Sigmoid colon (tissue), 7 donors: ENCODE results near the gene OR6B2. TPM values are rescaled to one million over a fixed set of nuclear protein-coding genes. Genes with fewer than 3 reads are reported as not detected.

ENCODE experiments used
- DNase-seq: peaks from one replicate; pipeline ENCODE4 v3.0.0-alpha.2; 2019
- H3K27ac ChIP-seq, 4 donors: fragments of 200-600 bp; sonication (generic); one replicate each; pipeline ENCODE4 v1.5.1; 2016 to 2019; ENCODE audit warnings: mild to moderate bottlenecking in 1 of 4
- H3K27me3 ChIP-seq, 3 donors: fragments of 200-600 bp; sonication (generic); one replicate each; pipeline ENCODE4 v1.5.1; 2019; ENCODE audit warnings: mild to moderate bottlenecking in 1 of 3
- H3K36me3 ChIP-seq, 4 donors: fragments of 200-600 bp; sonication (generic); one replicate each; pipeline ENCODE4 v1.5.1; 2016 to 2019
- H3K4me1 ChIP-seq, 4 donors: fragments of 200-600 bp; sonication (generic); one replicate each; pipeline ENCODE4 v1.5.1; 2017 to 2019
- H3K4me3 ChIP-seq, 4 donors: fragments of 200-600 bp; sonication (generic); one replicate each; pipeline ENCODE4 v1.5.1; 2017 to 2019; ENCODE audit warnings: mild to moderate bottlenecking in 2 of 4, moderate library complexity in 1 of 4
- H3K9me3 ChIP-seq, 4 donors: fragments of 200-600 bp in 3 of 4; sonication (generic) in 3 of 4; one replicate each; pipeline versions ENCODE4 v1.5.1 to v1.6.1; 2013 to 2019
- EP300 ChIP-seq, 4 donors: sonication (generic); formaldehyde crosslinking; IDR thresholded peaks; one replicate each; pipeline ENCODE4 v1.6.1; 2017; ENCODE audit warnings: antibody characterized with exemption in 4 of 4
- POLR2A ChIP-seq, 2 donors: fragments of 450-650 bp; IDR thresholded peaks; one replicate each; pipeline ENCODE4 v1.6.1; 2016; ENCODE audit warnings: antibody characterized with exemption in 2 of 2, mild to moderate bottlenecking in 2 of 2, moderate library complexity in 2 of 2
- POLR2AphosphoS5 ChIP-seq, 4 donors: sonication (generic); formaldehyde crosslinking; IDR thresholded peaks; one replicate each; pipeline ENCODE4 v1.6.1; 2017; ENCODE audit warnings: antibody characterized with exemption in 4 of 4
- WGBS, 2 donors: extraction: QIAGEN DNeasy Blood & Tissue Kit; methylation state at CpG; one replicate each; pipeline ENCODE4 v1.1.7; 2013; 5-methylcytosine and 5-hydroxymethylcytosine counted together
- intact Hi-C: fragments of 100-400 bp; cut with DNase I; formaldehyde crosslinking; loops from one replicate; pipeline ENCODE4 v1.15.1; 2023
- polyA plus RNA-seq, 3 donors: library from polyadenylated mRNA; stranded (reverse); fragments of 200-250 nt; gene quantifications; one replicate each; pipeline ENCODE4 v1.2.3, GENCODE V29; 2013
- total RNA-seq, 4 donors: library from RNA; depleted of rRNA; stranded (reverse); fragments of >200 nt; gene quantifications; one replicate each; pipeline ENCODE4 v1.1.0, GENCODE V29; 2016
- TF ChIP-seq, protein P1 (sequence below), 4 experiments: fragments of 450-650 bp in 3 of 4; fragments of 200-600 bp in 1 of 4; IDR thresholded peaks; one replicate each; pipeline ENCODE4 v1.5.1; 2016 to 2019; ENCODE audit warnings: antibody characterized with exemption in 4 of 4, mild to moderate bottlenecking in 3 of 4, moderate library complexity in 2 of 4
- donor health status: healthy with polysubstance abuse.
- donor health status: Bipolar disorder and iron deficiency.
- donor health status: healthy.

Gene OR6B2
- total and polyA plus RNA-seq, 7 donors: not detected

GRCh38 chr2:240043279-240043989, 13.2 kb upstream of the OR6B2 start:
- intact Hi-C loops: no loop called here
- no peaks in the 10 kb centered on the region for H3K4me1 ChIP-seq
- H3K27ac ChIP-seq: no peak overlapping the region
- WGBS, 2 donors: 59 to 77% methylated on average over 21 of the region's 21 CpGs
- no peaks in the 10 kb centered on the region for H3K36me3 ChIP-seq
- DNase-seq: no peak
- H3K9me3 ChIP-seq: no peaks in the 10 kb centered on the region
- no peak overlapping the region for H3K4me3 ChIP-seq
- peaks cover 0 to 30% (median 12%) of the 10 kb centered on the region in 3 donors for H3K27me3 ChIP-seq
- TF ChIP-seq POLR2A (IDR thresholded peaks at IDR 0.05) (no peak), EP300 (IDR thresholded peaks at IDR 0.05) (no peak), POLR2AphosphoS5 (IDR thresholded peaks at IDR 0.05) (no peak)
- TF ChIP-seq, protein P1, sequence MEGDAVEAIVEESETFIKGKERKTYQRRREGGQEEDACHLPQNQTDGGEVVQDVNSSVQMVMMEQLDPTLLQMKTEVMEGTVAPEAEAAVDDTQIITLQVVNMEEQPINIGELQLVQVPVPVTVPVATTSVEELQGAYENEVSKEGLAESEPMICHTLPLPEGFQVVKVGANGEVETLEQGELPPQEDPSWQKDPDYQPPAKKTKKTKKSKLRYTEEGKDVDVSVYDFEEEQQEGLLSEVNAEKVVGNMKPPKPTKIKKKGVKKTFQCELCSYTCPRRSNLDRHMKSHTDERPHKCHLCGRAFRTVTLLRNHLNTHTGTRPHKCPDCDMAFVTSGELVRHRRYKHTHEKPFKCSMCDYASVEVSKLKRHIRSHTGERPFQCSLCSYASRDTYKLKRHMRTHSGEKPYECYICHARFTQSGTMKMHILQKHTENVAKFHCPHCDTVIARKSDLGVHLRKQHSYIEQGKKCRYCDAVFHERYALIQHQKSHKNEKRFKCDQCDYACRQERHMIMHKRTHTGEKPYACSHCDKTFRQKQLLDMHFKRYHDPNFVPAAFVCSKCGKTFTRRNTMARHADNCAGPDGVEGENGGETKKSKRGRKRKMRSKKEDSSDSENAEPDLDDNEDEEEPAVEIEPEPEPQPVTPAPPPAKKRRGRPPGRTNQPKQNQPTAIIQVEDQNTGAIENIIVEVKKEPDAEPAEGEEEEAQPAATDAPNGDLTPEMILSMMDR (IDR thresholded peaks at IDR 0.05): no peak

DNA sequence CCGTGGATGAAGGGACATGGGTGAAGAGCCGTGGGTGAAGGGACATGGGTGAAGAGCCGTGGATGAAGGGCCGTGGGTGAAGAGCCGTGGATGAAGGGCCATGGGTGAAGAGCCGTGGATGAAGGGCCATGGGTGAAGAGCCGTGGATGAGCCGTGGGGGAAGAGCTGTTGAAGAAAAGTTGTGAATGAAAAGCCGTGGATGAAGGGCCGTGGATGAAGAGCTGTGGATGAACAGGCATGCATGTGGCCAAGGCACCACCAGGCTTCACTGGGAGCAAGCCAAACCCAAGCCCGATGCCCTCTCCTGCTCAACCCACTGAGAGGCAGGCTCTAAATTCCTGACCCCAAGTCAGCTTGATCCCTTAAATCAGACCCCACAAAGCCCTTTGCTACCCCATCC, 12.5 kb upstream of the OR6B2 start:
- Histone ChIP-seq H3K4me1 (no peaks in the 10 kb centered on the region), H3K36me3 (no peaks in the 10 kb centered on the region), H3K9me3 (no peaks in the 10 kb centered on the region), H3K27ac (no peak overlapping the region), H3K27me3 (peaks cover 0 to 26% (median 6%) of the 10 kb centered on the region in 3 donors), H3K4me3 (no peak overlapping the region)
- intact Hi-C loops: no loop called here
- DNase-seq: no peak
- WGBS, 2 donors: 76 to 84% methylated on average over 11 of the region's 11 CpGs
- no peak for TF ChIP-seq POLR2A (IDR thresholded peaks at IDR 0.05)
- TF ChIP-seq EP300 (IDR thresholded peaks at IDR 0.05): no peak
- TF ChIP-seq, protein P1 (IDR thresholded peaks at IDR 0.05): no peak
- no peak for TF ChIP-seq POLR2AphosphoS5 (IDR thresholded peaks at IDR 0.05)

- Histone ChIP-seq H3K9me3 (no peaks in the 10 kb centered on the region), H3K4me1 (no peaks in the 10 kb centered on the region), H3K36me3 (no peaks in the 10 kb centered on the region), H3K27me3 (peaks cover 0 to 26% (median 6%) of the 10 kb centered on the region in 3 donors), H3K27ac (no peak overlapping the region), H3K4me3 (no peak overlapping the region)
- intact Hi-C loops: no loop called here
- TF ChIP-seq POLR2A (IDR thresholded peaks at IDR 0.05): no peak
- no peak for TF ChIP-seq EP300 (IDR thresholded peaks at IDR 0.05)
- no peak for TF ChIP-seq POLR2AphosphoS5 (IDR thresholded peaks at IDR 0.05)
- TF ChIP-seq, protein P1 (IDR thresholded peaks at IDR 0.05): no peak
- DNase-seq: no peak
- WGBS, 2 donors: 74 to 84% methylated on average over 6 of the region's 6 CpGs
These were observed 11.1 kb upstream of the OR6B2 start for GRCh38 chr2:240041363-240041762.

GRCh38 chr2:240037358-240037757, 7.1 kb upstream of the OR6B2 start:
- no peak overlapping the region for H3K27ac ChIP-seq
- no peaks in the 10 kb centered on the region for H3K36me3 ChIP-seq
- no peaks in the 10 kb centered on the region for H3K4me1 ChIP-seq
- TF ChIP-seq EP300 (IDR thresholded peaks at IDR 0.05) (no peak), POLR2AphosphoS5 (IDR thresholded peaks at IDR 0.05) (no peak), POLR2A (IDR thresholded peaks at IDR 0.05) (no peak)
- TF ChIP-seq, protein P1 (IDR thresholded peaks at IDR 0.05): no peak
- no peaks in the 10 kb centered on the region for H3K9me3 ChIP-seq
- no peak for DNase-seq
- intact Hi-C loops: no loop called here
- no peak overlapping the region for H3K4me3 ChIP-seq
- H3K27me3 ChIP-seq: peaks cover 0 to 10% (median 6%) of the 10 kb centered on the region in 3 donors

- no peaks in the 10 kb centered on the region for H3K9me3 ChIP-seq
- no peaks in the 10 kb centered on the region for H3K4me1 ChIP-seq
- TF ChIP-seq, protein P1 (IDR thresholded peaks at IDR 0.05): no peak
- TF ChIP-seq POLR2A (IDR thresholded peaks at IDR 0.05) (no peak), EP300 (IDR thresholded peaks at IDR 0.05) (no peak), POLR2AphosphoS5 (IDR thresholded peaks at IDR 0.05) (no peak)
- H3K36me3 ChIP-seq: no peaks in the 10 kb centered on the region
- 46 to 53% methylated on average over 5 of the region's 5 CpGs for WGBS, 2 donors
- no peaks in the 10 kb centered on the region for H3K27me3 ChIP-seq
- H3K4me3 ChIP-seq: no peak overlapping the region
- no peak overlapping the region for H3K27ac ChIP-seq
- intact Hi-C loops: no loop called here
- no peak for DNase-seq
These were observed 3.1 kb upstream of the OR6B2 start for GRCh38 chr2:240033330-240033678.
